Body of pancreas (tissue), 4 donors: ENCODE results near the gene C17orf78. TPM values are rescaled to one million over a fixed set of nuclear protein-coding genes. Genes with fewer than 3 reads are reported as not detected.
A peak's percentile ranks its signal among the peaks of the same experiment; 100 is the strongest.

Experiments used
- ATAC-seq: fragments of 150-250 bp; one replicate; pipeline ENCODE4 v1.9.1; 2016
- DNase-seq, 4 donors: peaks; one replicate each; pipeline ENCODE4 v3.0.0-alpha.2; 2019
- H3K27ac ChIP-seq, 4 donors: fragments of 200-600 bp; sonication (generic); 1 replicate in 3 of 4; 2 replicates in 1 of 4; pipeline versions ENCODE4 v1.5.1 to v1.6.1; 2016 to 2019; ENCODE audit warnings: mild to moderate bottlenecking in 1 of 4, mixed read lengths in 1 of 4, moderate library complexity in 1 of 4
- H3K27me3 ChIP-seq, 2 donors: fragments of 200-600 bp; sonication (generic); one replicate each; pipeline ENCODE4 v1.6.0; 2016; ENCODE audit warnings: mild to moderate bottlenecking in 1 of 2
- H3K36me3 ChIP-seq, 2 donors: fragments of 200-600 bp; sonication (generic); replicated peaks in 1 of 2; 2 replicates each; pipeline ENCODE4 v1.5.1; 2016; ENCODE audit warnings: low read depth in 2 of 2; ENCODE audit not compliant: insufficient read depth in 1 of 2
- H3K4me1 ChIP-seq: fragments of 200-600 bp; sonication (generic); one replicate; pipeline ENCODE4 v1.6.0; 2016
- H3K4me3 ChIP-seq, 2 donors: fragments of 200-600 bp; sonication (generic); 1 replicate in 1 of 2; 2 replicates in 1 of 2; pipeline ENCODE4 v1.5.1; 2016 to 2019
- H3K9me3 ChIP-seq, 3 donors: fragments of 200-600 bp; sonication (generic); 1 replicate in 2 of 3; 2 replicates in 1 of 3; pipeline ENCODE4 v1.5.1; 2016
- POLR2A ChIP-seq, 3 donors: fragments of 450-650 bp; IDR thresholded peaks; one replicate each; pipeline ENCODE4 v1.6.1; 2016; ENCODE audit warnings: antibody characterized with exemption in 3 of 3, mild to moderate bottlenecking in 2 of 3
- WGBS, 2 donors: methylation state at CpG; one replicate each; pipeline ENCODE4 v1.1.5; 2017; 5-methylcytosine and 5-hydroxymethylcytosine counted together
- intact Hi-C: fragments of 100-400 bp; cut with DNase I; formaldehyde crosslinking; loops from one replicate; pipeline ENCODE4 v1.15.1; 2023
- total RNA-seq, 2 donors: library from RNA; depleted of rRNA; stranded (reverse); fragments of >200 nt; gene quantifications; one replicate each; pipeline ENCODE4 v1.1.0, GENCODE V29; 2016
- TF ChIP-seq, protein P1 (sequence below), 7 experiments: fragments of 450-650 bp in 4 of 7; fragments of 200-600 bp in 3 of 7; sonication (generic) in 3 of 7; IDR thresholded peaks; one replicate each; pipeline ENCODE4 v1.5.1; 2016 to 2019; ENCODE audit warnings: antibody characterized with exemption in 7 of 7

The C17orf78 gene
- total RNA-seq, 2 donors from 2014 or later: not detected

DNA sequence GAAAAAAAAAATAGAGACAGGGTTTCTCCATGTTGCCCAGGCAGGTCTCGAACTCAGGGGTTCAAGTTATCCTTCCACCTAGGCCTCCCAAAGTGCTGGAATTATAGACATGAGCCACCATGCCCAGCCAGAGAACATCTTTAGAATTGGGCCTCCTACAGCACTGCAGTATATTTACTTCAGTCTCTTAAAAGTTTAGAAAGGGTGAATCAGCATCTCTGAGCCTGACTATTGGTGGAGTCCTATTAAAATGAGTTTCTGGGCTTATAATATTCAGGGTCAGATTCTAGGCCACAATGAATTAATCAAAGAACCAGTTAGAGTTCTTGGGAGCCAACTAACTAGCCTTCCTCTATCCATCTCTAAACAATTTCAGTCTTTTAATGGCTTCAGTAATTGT is 53.7 kb downstream of the C17orf78 start:
- Histone ChIP-seq H3K9me3 (no peaks in the 10 kb centered on the region), H3K4me1 (no peaks in the 10 kb centered on the region), H3K36me3 (peaks cover 4 to 14% of the 10 kb centered on the region in 2 donors), H3K27me3 (no peaks in the 10 kb centered on the region), H3K27ac (no peak overlapping the region), H3K4me3 (no peak overlapping the region)
- intact Hi-C loops: no loop called here
- WGBS, 2 donors: 94% methylated on average over 1 of the region's 1 CpG
- DNase-seq (no peak), ATAC-seq (no peak)
- no peak for TF ChIP-seq POLR2A (IDR thresholded peaks at IDR 0.05)
- TF ChIP-seq, protein P1, sequence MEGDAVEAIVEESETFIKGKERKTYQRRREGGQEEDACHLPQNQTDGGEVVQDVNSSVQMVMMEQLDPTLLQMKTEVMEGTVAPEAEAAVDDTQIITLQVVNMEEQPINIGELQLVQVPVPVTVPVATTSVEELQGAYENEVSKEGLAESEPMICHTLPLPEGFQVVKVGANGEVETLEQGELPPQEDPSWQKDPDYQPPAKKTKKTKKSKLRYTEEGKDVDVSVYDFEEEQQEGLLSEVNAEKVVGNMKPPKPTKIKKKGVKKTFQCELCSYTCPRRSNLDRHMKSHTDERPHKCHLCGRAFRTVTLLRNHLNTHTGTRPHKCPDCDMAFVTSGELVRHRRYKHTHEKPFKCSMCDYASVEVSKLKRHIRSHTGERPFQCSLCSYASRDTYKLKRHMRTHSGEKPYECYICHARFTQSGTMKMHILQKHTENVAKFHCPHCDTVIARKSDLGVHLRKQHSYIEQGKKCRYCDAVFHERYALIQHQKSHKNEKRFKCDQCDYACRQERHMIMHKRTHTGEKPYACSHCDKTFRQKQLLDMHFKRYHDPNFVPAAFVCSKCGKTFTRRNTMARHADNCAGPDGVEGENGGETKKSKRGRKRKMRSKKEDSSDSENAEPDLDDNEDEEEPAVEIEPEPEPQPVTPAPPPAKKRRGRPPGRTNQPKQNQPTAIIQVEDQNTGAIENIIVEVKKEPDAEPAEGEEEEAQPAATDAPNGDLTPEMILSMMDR (IDR thresholded peaks at IDR 0.05): no peak

DNA sequence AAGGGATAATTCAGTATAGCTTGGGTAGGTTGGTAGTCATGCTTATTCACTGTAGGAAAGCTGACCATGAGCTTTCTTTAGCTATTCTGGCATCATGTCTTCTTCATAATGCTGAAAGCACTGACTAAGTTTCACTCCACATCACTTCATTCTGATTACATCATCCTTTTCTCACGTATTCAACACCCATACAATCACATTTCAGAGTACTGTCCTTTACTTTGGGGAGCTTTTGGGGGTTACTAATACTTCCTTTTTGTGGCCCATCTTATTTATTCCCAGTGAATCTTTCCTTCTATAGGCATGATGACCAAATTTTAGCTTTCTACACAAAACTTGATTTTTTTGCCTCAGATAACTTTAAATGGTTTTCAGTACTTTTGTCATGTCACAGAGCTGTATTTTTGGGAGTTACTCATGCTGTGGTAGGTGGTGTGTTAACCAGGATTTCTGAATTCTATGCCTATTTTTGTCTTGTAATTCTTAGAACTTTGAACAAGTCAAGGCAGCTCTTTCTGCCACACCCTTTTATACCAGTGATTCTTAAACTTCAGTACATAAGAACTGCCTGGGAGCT is 54.4 kb downstream of the C17orf78 start:
- intact Hi-C loops: no loop called here
- no peak for DNase-seq
- 56% methylated on average over 1 of the region's 1 CpG for WGBS, 2 donors
- Histone ChIP-seq H3K27me3 (no peaks in the 10 kb centered on the region), H3K27ac (no peak overlapping the region), H3K9me3 (no peaks in the 10 kb centered on the region), H3K4me1 (no peaks in the 10 kb centered on the region), H3K36me3 (peaks cover 4 to 9% of the 10 kb centered on the region in 2 donors), H3K4me3 (no peak overlapping the region)
- no peak for ATAC-seq
- TF ChIP-seq, protein P1 (IDR thresholded peaks at IDR 0.05): no peak
- no peak for TF ChIP-seq POLR2A (IDR thresholded peaks at IDR 0.05)

DNA sequence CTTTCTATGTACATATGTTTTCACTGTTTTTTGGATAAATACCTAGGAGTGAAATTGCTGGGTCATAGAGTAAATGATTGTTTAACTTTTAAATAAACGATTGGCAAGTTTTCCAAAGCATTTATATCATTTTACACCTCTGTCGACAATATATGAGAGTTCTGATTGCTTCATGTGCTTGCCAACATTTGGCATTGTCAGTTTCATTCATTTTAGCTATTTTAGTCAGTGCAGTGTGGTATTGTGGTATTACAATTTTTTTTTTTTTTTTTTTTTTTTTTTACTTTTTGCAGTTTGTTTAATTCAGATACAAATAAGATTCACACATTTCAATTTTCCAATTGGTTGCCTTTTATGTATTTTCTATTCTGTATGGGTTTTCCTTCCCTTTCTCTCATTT is 56.9 kb downstream of the C17orf78 start:
- Histone ChIP-seq H3K27ac (no peak overlapping the region), H3K4me3 (no peak overlapping the region), H3K36me3 (peaks cover 4 to 6% of the 10 kb centered on the region in 2 donors), H3K27me3 (no peaks in the 10 kb centered on the region), H3K4me1 (no peaks in the 10 kb centered on the region), H3K9me3 (no peaks in the 10 kb centered on the region)
- intact Hi-C loops: no loop called here
- TF ChIP-seq POLR2A (IDR thresholded peaks at IDR 0.05): no peak
- TF ChIP-seq, protein P1 (IDR thresholded peaks at IDR 0.05): no peak
- DNase-seq: no peak
- ATAC-seq: no peak
- WGBS, 2 donors: 76 to 79% methylated on average over 2 of the region's 2 CpGs

DNA sequence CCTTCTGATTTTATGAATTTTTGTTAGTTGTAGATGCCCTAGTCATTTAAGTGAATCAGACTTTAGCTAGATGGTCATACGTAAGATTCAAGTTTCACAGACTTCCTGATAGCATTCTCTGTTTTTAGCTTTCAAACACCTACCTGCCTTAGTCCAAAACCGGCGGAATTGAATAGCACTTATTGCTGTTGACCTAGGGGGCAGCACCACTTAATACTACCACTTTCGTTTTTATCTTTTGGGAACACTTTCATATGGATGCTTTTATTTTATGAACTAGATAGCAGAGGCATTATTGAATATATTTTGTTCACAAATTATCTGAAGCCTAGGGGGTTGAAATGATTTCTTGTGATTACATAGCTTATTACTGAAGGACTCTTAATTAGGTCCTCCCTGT is 62.4 kb downstream of the C17orf78 start:
- no peak overlapping the region for H3K27ac ChIP-seq

More for the DNA sequence above, 62.4 kb downstream of the C17orf78 start:
- Histone ChIP-seq H3K27me3 (no peaks in the 10 kb centered on the region), H3K4me1 (no peaks in the 10 kb centered on the region), H3K4me3 (no peak overlapping the region), H3K36me3 (peaks cover 0 to 12% of the 10 kb centered on the region in 2 donors), H3K9me3 (no peaks in the 10 kb centered on the region)
- no peak for DNase-seq
- WGBS, 2 donors: 70 to 74% methylated on average over 4 of the region's 4 CpGs
- TF ChIP-seq, protein P1 (IDR thresholded peaks at IDR 0.05): peak in 1 of 7 experiments; percentile 7
- no peak for TF ChIP-seq POLR2A (IDR thresholded peaks at IDR 0.05)
- ATAC-seq: no peak
- intact Hi-C loops: no loop called here
